Lower leg skin (tissue), 4 donors: Measurements from ENCODE around the gene GATA6. TPM values are rescaled to one million over a fixed set of nuclear protein-coding genes. Genes with fewer than 3 reads are reported as not detected.
"Not testable (repeated sequence)": the region's sequence is repeated elsewhere in the genome, so short reads cannot be mapped to it uniquely, and the experiment has no call there.

Experiments
- DNase-seq, 2 donors: peaks; one replicate each; pipeline ENCODE4 v3.0.0-alpha.2; 2019; ENCODE audit warnings: low spot score in 2 of 2
- H3K4me3 ChIP-seq: fragments of 200-600 bp; sonication (generic); 2 replicates; pipeline ENCODE4 v1.5.1; 2017; ENCODE audit warnings: mild to moderate bottlenecking, low read depth; ENCODE audit not compliant: poor library complexity, severe bottlenecking
- CTCF ChIP-seq, 3 donors: fragments of 450-650 bp; IDR thresholded peaks; one replicate each; pipeline ENCODE4 v1.5.1; 2016; ENCODE audit warnings: antibody characterized with exemption in 3 of 3, mild to moderate bottlenecking in 3 of 3, moderate library complexity in 2 of 3
- POLR2A ChIP-seq, 2 donors: fragments of 450-650 bp; IDR thresholded peaks; one replicate each; pipeline ENCODE4 v1.6.1; 2016 to 2017; ENCODE audit warnings: antibody characterized with exemption in 2 of 2, mild to moderate bottlenecking in 1 of 2, moderate library complexity in 1 of 2
- WGBS, 2 donors: methylation state at CpG; one replicate each; pipeline ENCODE4 v1.1.5; 2018; 5-methylcytosine and 5-hydroxymethylcytosine counted together
- intact Hi-C: fragments of 100-400 bp; cut with DNase I; formaldehyde crosslinking; loops from one replicate; pipeline ENCODE4 v1.15.0; 2023; ENCODE audit warnings: low total_unique reads
- total RNA-seq, 4 donors: library from RNA; depleted of rRNA; stranded (reverse); fragments of >200 nt; gene quantifications; one replicate each; pipeline ENCODE4 v1.1.0, GENCODE V29; 2016

GATA6 gene
- total RNA-seq, 4 donors from 2014 or later: 0.65 to 6.7 (median 5.1) TPM

DNA sequence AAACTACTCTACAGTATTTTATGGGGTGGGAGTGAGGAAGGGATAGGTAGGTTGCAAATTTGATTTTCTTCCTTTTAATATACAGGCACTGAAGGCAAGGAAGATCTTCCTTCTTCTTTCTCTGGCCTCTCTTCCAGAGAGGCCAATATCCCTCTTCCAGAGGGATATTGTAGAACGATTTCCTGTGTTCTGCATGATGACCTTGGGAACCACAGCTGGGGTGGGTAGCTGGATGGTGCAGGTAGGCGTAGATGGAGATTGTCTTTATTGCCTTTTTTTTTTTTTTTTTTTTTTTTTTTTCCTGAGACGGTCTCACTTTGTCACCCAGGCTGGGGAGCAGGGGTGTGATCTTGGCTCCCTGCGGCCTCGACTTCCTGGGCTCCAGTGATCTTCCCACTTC is 49.4 kb downstream of the GATA6 start:
- DNase-seq: no peak
- intact Hi-C loops: no loop called here
- WGBS, 2 donors: 84 to 88% methylated on average over 5 of the region's 5 CpGs

GRCh38 chr18:22219568-22220355 is 50.4 kb downstream of the GATA6 start:
- TF ChIP-seq CTCF (IDR thresholded peaks at IDR 0.05) (no peak), POLR2A (IDR thresholded peaks at IDR 0.05) (no peak)
- DNase-seq: no peak
- WGBS, 2 donors: 59 to 61% methylated on average over 11 of the region's 11 CpGs
- intact Hi-C loops: no loop called here
- no peak overlapping the region for H3K4me3 ChIP-seq

More for the DNA sequence above, 49.4 kb downstream of the GATA6 start:
- TF ChIP-seq CTCF (IDR thresholded peaks at IDR 0.05): no peak
- no peak for TF ChIP-seq POLR2A (IDR thresholded peaks at IDR 0.05)
- H3K4me3 ChIP-seq: no peak overlapping the region

DNA sequence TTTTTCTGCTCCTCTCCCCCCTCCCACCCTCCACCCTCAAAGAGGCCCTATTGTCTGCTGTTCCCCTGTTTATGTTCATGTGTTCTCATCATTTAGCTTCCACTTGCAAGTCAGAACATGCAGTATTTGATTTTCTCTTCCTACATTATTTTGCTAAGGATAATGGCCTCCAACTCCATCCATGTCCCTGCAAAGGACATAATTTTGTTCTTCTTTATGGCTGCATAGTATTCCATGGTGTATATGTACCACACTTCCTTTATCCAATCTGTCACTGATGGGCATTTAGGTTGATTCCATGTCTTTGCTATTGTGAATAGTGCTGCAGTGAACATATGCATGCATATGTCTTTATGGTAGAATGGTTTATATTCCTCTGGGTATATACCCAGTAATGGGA is 51.2 kb downstream of the GATA6 start:
- H3K4me3 ChIP-seq, DNase-seq, intact Hi-C loops: not testable (repeated sequence)

GRCh38 chr18:22221350-22221749 is 52.0 kb downstream of the GATA6 start:
- intact Hi-C loops: no loop called here
- DNase-seq: no peak
- no peak for TF ChIP-seq POLR2A (IDR thresholded peaks at IDR 0.05)
- no peak for TF ChIP-seq CTCF (IDR thresholded peaks at IDR 0.05)
- no peak overlapping the region for H3K4me3 ChIP-seq
- 78 to 84% methylated on average over 3 of the region's 3 CpGs for WGBS, 2 donors

DNA sequence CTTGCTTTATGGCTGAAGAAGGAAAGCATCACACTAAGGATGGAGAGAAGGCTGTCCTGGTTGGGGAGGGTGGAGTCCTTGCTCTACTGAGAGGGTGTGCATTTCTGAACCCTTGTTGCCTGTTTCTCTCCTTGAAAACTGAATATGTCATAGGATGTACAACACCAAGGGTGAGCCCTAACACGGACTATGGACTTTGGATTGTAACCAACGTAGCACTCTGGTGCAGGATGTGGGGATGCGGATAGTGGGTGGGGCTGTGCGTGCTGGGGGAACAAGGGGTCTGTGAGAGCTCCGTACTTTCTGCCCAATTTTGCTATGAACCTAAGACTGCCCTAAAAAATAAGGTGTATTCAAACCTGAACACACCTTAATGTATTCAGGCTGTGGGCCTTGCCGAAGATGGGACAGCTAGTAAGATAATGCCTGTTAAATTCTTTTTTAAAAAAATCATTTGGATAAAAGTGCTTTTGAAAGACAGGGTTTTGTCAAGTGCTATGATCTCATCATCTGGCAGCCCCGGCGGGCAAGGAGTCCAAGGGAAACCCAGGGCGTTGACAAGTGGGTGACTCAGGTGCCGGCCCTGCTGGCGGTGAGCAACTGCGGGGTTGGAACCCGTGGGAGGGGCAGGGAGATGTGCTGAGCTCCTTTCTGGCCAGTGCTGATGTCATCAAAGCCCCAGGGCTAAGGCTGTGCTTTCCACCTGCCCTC is 54.0 kb downstream of the GATA6 start:
- DNase-seq: peak; percentile 82 to 92
- TF ChIP-seq CTCF (IDR thresholded peaks at IDR 0.05): no peak
- no peak for TF ChIP-seq POLR2A (IDR thresholded peaks at IDR 0.05)
- WGBS, 2 donors: 28 to 43% methylated on average over 13 of the region's 13 CpGs
- no peak overlapping the region for H3K4me3 ChIP-seq
- intact Hi-C loops: no loop called here

DNA sequence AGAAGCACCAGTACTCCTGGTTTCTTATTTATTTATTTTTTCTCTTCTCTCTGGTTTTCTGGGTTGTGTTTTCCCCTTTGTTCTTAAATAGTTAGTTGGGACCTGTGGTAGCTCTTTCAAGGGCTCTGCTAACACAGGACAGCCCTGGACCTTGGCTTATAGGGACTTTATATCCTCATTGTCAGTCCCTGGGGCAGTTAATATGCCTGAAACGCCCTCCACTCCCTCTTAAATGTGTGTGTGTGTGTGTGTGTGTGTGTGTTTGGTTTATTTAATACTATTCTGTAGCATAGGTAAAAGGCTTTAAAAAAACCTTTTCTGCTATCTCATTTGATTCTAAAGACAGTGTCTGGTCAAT is 54.6 kb downstream of the GATA6 start:
- no peak for DNase-seq
- TF ChIP-seq POLR2A (IDR thresholded peaks at IDR 0.05): no peak
- TF ChIP-seq CTCF (IDR thresholded peaks at IDR 0.05): no peak
- intact Hi-C loops: no loop called here
- 39 to 46% methylated on average over 1 of the region's 1 CpG for WGBS, 2 donors
- H3K4me3 ChIP-seq: no peak overlapping the region
